Measurements from ENCODE around the gene P2RX4. TPM values are rescaled to one million over a fixed set of nuclear protein-coding genes. Genes with fewer than 3 reads are reported as not detected.

P2RX4 gene
- total RNA-seq, 1 experiment from 2014 or later, result 8.1 TPM

DNA sequence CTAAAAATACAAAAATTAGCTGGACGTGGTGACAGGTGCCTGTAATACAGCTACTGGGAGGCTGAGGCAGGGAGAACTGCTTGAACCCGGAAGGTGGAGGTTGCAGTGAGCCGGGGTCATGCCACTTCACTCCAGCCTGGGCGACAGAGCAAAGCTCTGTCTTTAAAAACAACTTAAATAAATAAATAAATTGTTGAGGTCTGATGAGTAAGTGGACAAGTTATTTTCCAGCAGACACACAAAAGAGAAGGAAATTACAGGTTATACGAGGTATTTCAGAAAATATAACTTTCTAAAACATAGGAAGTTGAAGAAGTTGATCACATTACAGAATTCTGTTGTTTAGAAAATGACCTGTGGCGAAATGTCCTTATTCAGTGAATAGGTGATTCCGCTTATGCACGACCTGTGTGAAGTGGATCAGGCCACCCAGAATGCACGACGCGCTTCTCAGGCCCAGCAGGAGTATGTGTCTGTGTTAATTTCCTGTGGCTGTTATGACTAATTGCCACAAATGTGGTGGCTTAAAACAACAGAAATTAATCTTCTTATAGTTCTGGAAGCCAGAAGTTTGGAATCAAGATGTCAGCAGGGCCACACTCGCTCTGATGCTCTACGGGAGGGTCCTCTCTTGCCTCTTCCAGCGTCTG lies 39.2 kb upstream of the P2RX4 start:
- Histone ChIP-seq H3K56ac (ENCODE audit: insufficient read length, low read depth, low read length) (no peak overlapping the region), H2BK15ac (ENCODE audit: low read depth, low read length) (no peak overlapping the region; the same call in 1 of the 2 replicates), H4K91ac (ENCODE audit: insufficient read length, low read depth, low read length) (no peak overlapping the region), H2AFZ (ENCODE audit: low read length) (no peak overlapping the region), H3K4me1 (ENCODE audit: insufficient read depth, low read length) (no peaks in the 10 kb centered on the region), H3K4ac (ENCODE audit: low read depth, low read length) (no peak overlapping the region), H3K79me1 (ENCODE audit: insufficient read depth, low read depth, low read length, poor library complexity, severe bottlenecking) (no peaks in the 10 kb centered on the region), H3K9me3 (ENCODE audit: control insufficient read depth, low read depth, low read length) (no peaks in the 10 kb centered on the region), H3K18ac (ENCODE audit: insufficient read length, low read depth, low read length) (no peak overlapping the region), H3T11ph (ENCODE audit: low read length) (no peak overlapping the region), H3K14ac (ENCODE audit: insufficient read depth, low read length) (no peak overlapping the region), H2BK20ac (ENCODE audit: low read depth, low read length, poor library complexity, severe bottlenecking) (no peak overlapping the region), H4K20me1 (ENCODE audit: control insufficient read depth, insufficient read depth, insufficient read length) (no peaks in the 10 kb centered on the region), H3K4me2 (ENCODE audit: insufficient read depth, insufficient read length, low read length) (no peak overlapping the region), H2BK120ac (ENCODE audit: low read depth, low read length, poor library complexity, severe bottlenecking) (no peak overlapping the region), H3K27me3 (ENCODE audit: insufficient read depth, low read length) (no peaks in the 10 kb centered on the region), H3K23me2 (ENCODE audit: insufficient read length, low read depth, low read length, poor library complexity, severe bottlenecking) (no peaks in the 10 kb centered on the region), H3K9ac (ENCODE audit: extremely low read depth, insufficient read length, low read length) (no peak overlapping the region), H3K27ac (ENCODE audit: insufficient read length, low read depth, low read length) (no peak overlapping the region), H4K5ac (ENCODE audit: insufficient read length, low read depth, low read length) (no peak overlapping the region), H2BK5ac (ENCODE audit: insufficient read length, low read length) (no peak overlapping the region), H3K79me2 (ENCODE audit: insufficient read depth, low read length) (no peaks in the 10 kb centered on the region), H2BK12ac (ENCODE audit: insufficient read length, low read depth, low read length) (no peak overlapping the region), H4K8ac (replicated peaks; ENCODE audit: insufficient read length, low read depth, low read length) (no peak overlapping the region), H2AK5ac (ENCODE audit: insufficient read length, low read length) (no peak overlapping the region), H3K23ac (ENCODE audit: insufficient read length, low read depth, low read length) (no peak overlapping the region)
- no CpG with 5 or more reads among the region's 14 CpGs for WGBS (ENCODE audit: extremely low coverage, insufficient read length, low lambda C conversion rate)
- TF ChIP-seq, protein P1, sequence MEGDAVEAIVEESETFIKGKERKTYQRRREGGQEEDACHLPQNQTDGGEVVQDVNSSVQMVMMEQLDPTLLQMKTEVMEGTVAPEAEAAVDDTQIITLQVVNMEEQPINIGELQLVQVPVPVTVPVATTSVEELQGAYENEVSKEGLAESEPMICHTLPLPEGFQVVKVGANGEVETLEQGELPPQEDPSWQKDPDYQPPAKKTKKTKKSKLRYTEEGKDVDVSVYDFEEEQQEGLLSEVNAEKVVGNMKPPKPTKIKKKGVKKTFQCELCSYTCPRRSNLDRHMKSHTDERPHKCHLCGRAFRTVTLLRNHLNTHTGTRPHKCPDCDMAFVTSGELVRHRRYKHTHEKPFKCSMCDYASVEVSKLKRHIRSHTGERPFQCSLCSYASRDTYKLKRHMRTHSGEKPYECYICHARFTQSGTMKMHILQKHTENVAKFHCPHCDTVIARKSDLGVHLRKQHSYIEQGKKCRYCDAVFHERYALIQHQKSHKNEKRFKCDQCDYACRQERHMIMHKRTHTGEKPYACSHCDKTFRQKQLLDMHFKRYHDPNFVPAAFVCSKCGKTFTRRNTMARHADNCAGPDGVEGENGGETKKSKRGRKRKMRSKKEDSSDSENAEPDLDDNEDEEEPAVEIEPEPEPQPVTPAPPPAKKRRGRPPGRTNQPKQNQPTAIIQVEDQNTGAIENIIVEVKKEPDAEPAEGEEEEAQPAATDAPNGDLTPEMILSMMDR (conservative IDR thresholded peaks at IDR 0.05), result no peak
- Mint-ChIP-seq H3K27ac (no peak overlapping the region), H3K36me3 (ENCODE audit: insufficient read depth in 1 of 3, low read depth in 3 of 3) (no peaks in the 10 kb centered on the region), H3K4me3 (no peak overlapping the region), H3K27me3 (ENCODE audit: low read depth) (no peaks in the 10 kb centered on the region; the same call in 1 of the 2 replicates), H3K9me3 (no peaks in the 10 kb centered on the region; a peak in 1 of 5 replicates), H3K4me1 (peaks cover 0 to 6% of the 10 kb centered on the region in 2 experiments; a peak in 1 of 4 replicates)
- no peak for DNase-seq

Data from H9 (cell line).